BLaER1 (cell line): ENCODE measurements around the gene PTPRH.
A peak's percentile ranks its signal among the peaks of the same experiment; 100 is the strongest.

Experiments used
- H3K27ac ChIP-seq: shearing (Covaris generic); formaldehyde crosslinking; 2 replicates; pipeline ENCODE4 v1.8.1; 2022
- H3K27me3 ChIP-seq: shearing (Covaris generic); formaldehyde crosslinking; 2 replicates; pipeline ENCODE4 v1.8.1; 2022
- H3K36me3 ChIP-seq: shearing (Covaris generic); formaldehyde crosslinking; 2 replicates; pipeline ENCODE4 v1.8.1; 2022
- H3K4me1 ChIP-seq: shearing (Covaris generic); formaldehyde crosslinking; 2 replicates; pipeline ENCODE4 v1.8.1; 2022
- H3K4me2 ChIP-seq: shearing (Covaris generic); formaldehyde crosslinking; 2 replicates; pipeline ENCODE4 v1.8.1; 2022
- H3K4me3 ChIP-seq: shearing (Covaris generic); formaldehyde crosslinking; 2 replicates; pipeline ENCODE4 v1.8.1; 2022
- H3K9ac ChIP-seq: shearing (Covaris generic); formaldehyde crosslinking; 2 replicates; pipeline ENCODE4 v1.8.1; 2022
- H3K9me3 ChIP-seq: shearing (Covaris generic); formaldehyde crosslinking; 2 replicates; pipeline ENCODE4 v1.8.1; 2022
- H4K20me1 ChIP-seq: shearing (Covaris generic); formaldehyde crosslinking; 2 replicates; pipeline ENCODE4 v1.8.1; 2022
- Cebpa-rat ChIP-seq: shearing (Covaris generic); IDR thresholded peaks from 2 replicates; pipeline ENCODE4 v1.8.1; 2022

PTPRH gene

GRCh38 chr19:55253842-55254624 is 44.7 kb upstream of the PTPRH start:
- H3K9ac ChIP-seq: peak overlapping the region; percentile 97
- peaks cover 81% of the 10 kb centered on the region for H3K4me1 ChIP-seq
- no peaks in the 10 kb centered on the region for H3K9me3 ChIP-seq
- H3K27me3 ChIP-seq: no peaks in the 10 kb centered on the region
- peaks cover 95% of the 10 kb centered on the region for H4K20me1 ChIP-seq
- H3K4me2 ChIP-seq: peak overlapping the region; percentile 98
- H3K4me3 ChIP-seq: peak overlapping the region; percentile 88
- peaks cover 31% of the 10 kb centered on the region for H3K36me3 ChIP-seq
- H3K27ac ChIP-seq: peak overlapping the region; percentile 98
- TF ChIP-seq Cebpa-rat: no peak

- peak overlapping the region; percentile 88 for H3K4me3 ChIP-seq
- H3K36me3 ChIP-seq: peaks cover 41% of the 10 kb centered on the region
- peaks cover 91% of the 10 kb centered on the region for H3K4me1 ChIP-seq
- H3K27me3 ChIP-seq: no peaks in the 10 kb centered on the region
- H4K20me1 ChIP-seq: peaks cover 100% of the 10 kb centered on the region
- no peak for TF ChIP-seq Cebpa-rat
- H3K27ac ChIP-seq: peak overlapping the region; percentile 98
- no peaks in the 10 kb centered on the region for H3K9me3 ChIP-seq
- H3K4me2 ChIP-seq: peak overlapping the region; percentile 98
- peak overlapping the region; percentile 97 for H3K9ac ChIP-seq
Measured at GRCh38 chr19:55252760-55253663, 43.7 kb upstream of the PTPRH start.

GRCh38 chr19:55251341-55252081 is 42.2 kb upstream of the PTPRH start:
- H3K4me3 ChIP-seq: peak overlapping the region; percentile 88
- H3K4me1 ChIP-seq: peaks cover 97% of the 10 kb centered on the region
- peak overlapping the region; percentile 98 for H3K27ac ChIP-seq
- no peaks in the 10 kb centered on the region for H3K27me3 ChIP-seq
- no peak for TF ChIP-seq Cebpa-rat
- peak overlapping the region; percentile 97 for H3K9ac ChIP-seq
- H4K20me1 ChIP-seq: peaks cover 100% of the 10 kb centered on the region
- H3K9me3 ChIP-seq: no peaks in the 10 kb centered on the region
- H3K36me3 ChIP-seq: peaks cover 53% of the 10 kb centered on the region
- H3K4me2 ChIP-seq: peak overlapping the region; percentile 98

- peaks cover 86% of the 10 kb centered on the region for H3K4me1 ChIP-seq
- no peaks in the 10 kb centered on the region for H3K27me3 ChIP-seq
- H3K9me3 ChIP-seq: no peaks in the 10 kb centered on the region
- peak overlapping the region; percentile 97 for H3K9ac ChIP-seq
- peak overlapping the region; percentile 88 for H3K4me3 ChIP-seq
- H3K4me2 ChIP-seq: peak overlapping the region; percentile 98
- TF ChIP-seq Cebpa-rat: no peak
- H4K20me1 ChIP-seq: peaks cover 100% of the 10 kb centered on the region
- peak overlapping the region; percentile 98 for H3K27ac ChIP-seq
- H3K36me3 ChIP-seq: peaks cover 58% of the 10 kb centered on the region
Measured at GRCh38 chr19:55250262-55251036, 41.1 kb upstream of the PTPRH start.

- Histone ChIP-seq H3K9me3 (no peaks in the 10 kb centered on the region), H3K27me3 (no peaks in the 10 kb centered on the region), H3K36me3 (peaks cover 64% of the 10 kb centered on the region), H3K4me2 (peak overlapping the region; percentile 98), H3K27ac (no peak overlapping the region; the same call in 1 of the 2 replicates), H3K4me3 (no peak overlapping the region), H3K4me1 (peaks cover 80% of the 10 kb centered on the region), H3K9ac (no peak overlapping the region), H4K20me1 (peaks cover 100% of the 10 kb centered on the region)
- no peak for TF ChIP-seq Cebpa-rat
Measured at GRCh38 chr19:55249841-55250240, 40.5 kb upstream of the PTPRH start.

- TF ChIP-seq Cebpa-rat: no peak
- H3K36me3 ChIP-seq: peaks cover 76% of the 10 kb centered on the region
- H3K4me3 ChIP-seq: no peak overlapping the region
- H3K27me3 ChIP-seq: no peaks in the 10 kb centered on the region
- peak overlapping the region; percentile 98; the same call in 1 of the 2 replicates for H3K4me2 ChIP-seq
- H3K9ac ChIP-seq: peak overlapping the region; percentile 57
- H3K9me3 ChIP-seq: no peaks in the 10 kb centered on the region
- peak overlapping the region; percentile 38; the same call in 1 of the 2 replicates for H3K27ac ChIP-seq
- peaks cover 71% of the 10 kb centered on the region for H3K4me1 ChIP-seq
- peaks cover 100% of the 10 kb centered on the region for H4K20me1 ChIP-seq
Measured at GRCh38 chr19:55248704-55249103, 39.4 kb upstream of the PTPRH start.

- Histone ChIP-seq H3K27me3 (no peaks in the 10 kb centered on the region), H3K27ac (peak overlapping the region; percentile 38), H3K4me2 (peak overlapping the region; percentile 98), H4K20me1 (peaks cover 100% of the 10 kb centered on the region), H3K4me1 (peaks cover 66% of the 10 kb centered on the region), H3K4me3 (no peak overlapping the region), H3K36me3 (peaks cover 81% of the 10 kb centered on the region), H3K9ac (peak overlapping the region; percentile 57), H3K9me3 (no peaks in the 10 kb centered on the region)
- TF ChIP-seq Cebpa-rat: no peak
Measured at GRCh38 chr19:55248166-55248675, 38.9 kb upstream of the PTPRH start.

- Histone ChIP-seq H3K4me2 (peak overlapping the region; percentile 98), H3K4me3 (no peak overlapping the region), H3K36me3 (peaks cover 83% of the 10 kb centered on the region), H3K27me3 (no peaks in the 10 kb centered on the region), H3K4me1 (peaks cover 60% of the 10 kb centered on the region), H3K27ac (peak overlapping the region; percentile 19; the same call in 1 of the 2 replicates), H4K20me1 (peaks cover 100% of the 10 kb centered on the region), H3K9me3 (no peaks in the 10 kb centered on the region), H3K9ac (peak overlapping the region; percentile 57; the same call in 1 of the 2 replicates)
- no peak for TF ChIP-seq Cebpa-rat
Measured at GRCh38 chr19:55247621-55248099, 38.4 kb upstream of the PTPRH start.
